B cell (primary cell): Measurements from ENCODE around the gene MYH14. TPM values are rescaled to one million over a fixed set of nuclear protein-coding genes. Genes with fewer than 3 reads are reported as not detected.

Experiments
- ATAC-seq: fragments of 200-7000 bp; cut with Tn5 transposase; one replicate; pipeline ENCODE4 v1.10.0; 2021; ENCODE audit warnings: low read depth, mild to moderate bottlenecking, moderate number of reproducible peaks, moderate library complexity
- CTCF ChIA-PET: fragments of 350-600 bp; sonication (Branson Sonifier 250); formaldehyde crosslinking; loops from one replicate; lab custom pipeline; 2021; ENCODE audit warnings: antibody characterized with exemption, inconsistent platforms; lab: Charles Lee
- POLR2A ChIA-PET: fragments of 350-600 bp; sonication (Branson Sonifier 250); formaldehyde crosslinking; loops from one replicate; lab custom pipeline; 2021; ENCODE audit warnings: antibody characterized with exemption; lab: Charles Lee
- DNase-seq: peaks from one replicate; pipeline ENCODE4 v3.0.0; 2013
- H2AFZ ChIP-seq: 2 replicates; pipeline ENCODE4 v1.6.1; 2012; ENCODE audit warnings: mild to moderate bottlenecking, low read depth, low read length; ENCODE audit not compliant: insufficient read depth, poor library complexity, severe bottlenecking
- H3K27ac ChIP-seq, 2 donors: 1 replicate in 1 of 2; 2 replicates in 1 of 2; pipeline ENCODE4 v1.5.1; 2012 to 2013; ENCODE audit warnings: low read length in 2 of 2, mild to moderate bottlenecking in 2 of 2, moderate library complexity in 1 of 2
- H3K27me3 ChIP-seq, 4 experiments: fragments of 200-600 bp in 1 of 4; sonication (generic) in 1 of 4; replicated peaks in 1 of 4; 1 replicate in 2 of 4; 2 replicates in 2 of 4; pipeline versions ENCODE4 v1.6.1 to v1.7.0; 2013 to 2016; ENCODE audit warnings: low read length in 3 of 4, mild to moderate bottlenecking in 2 of 4, mixed read lengths in 1 of 4, moderate library complexity in 1 of 4; ENCODE audit not compliant: insufficient read depth in 4 of 4, control insufficient read depth in 3 of 4; ENCODE audit errors: control extremely low read depth in 1 of 4
- H3K36me3 ChIP-seq, 2 experiments: replicated peaks in 1 of 2; 1 replicate in 1 of 2; 2 replicates in 1 of 2; pipeline versions ENCODE4 v1.6.1 to v1.7.1; 2013; ENCODE audit warnings: low read length in 1 of 2; ENCODE audit not compliant: insufficient read depth in 2 of 2, control insufficient read depth in 1 of 2; ENCODE audit errors: control extremely low read depth in 1 of 2, extremely low read depth in 1 of 2
- H3K4me1 ChIP-seq, 2 donors: fragments of 200-600 bp in 1 of 2; sonication (generic) in 1 of 2; 1 replicate in 1 of 2; 2 replicates in 1 of 2; pipeline versions ENCODE4 v1.5.1 to v1.6.1; 2013 to 2017; ENCODE audit warnings: low read length in 2 of 2; ENCODE audit not compliant: control insufficient read depth in 2 of 2, insufficient read depth in 2 of 2
- H3K4me2 ChIP-seq: replicated peaks from 2 replicates; pipeline ENCODE3; 2012; ENCODE audit warnings: mild to moderate bottlenecking, low read depth, low read length; ENCODE audit not compliant: poor library complexity, severe bottlenecking
- H3K4me3 ChIP-seq, 5 experiments: fragments of 200-600 bp in 1 of 5; sonication (generic) in 1 of 5; 1 replicate in 3 of 5; 2 replicates in 2 of 5; pipeline versions ENCODE4 v1.5.1 to v1.7.0; 2011 to 2016; ENCODE audit warnings: low read length in 4 of 5, mild to moderate bottlenecking in 4 of 5, low read depth in 2 of 5, control low read depth in 1 of 5, moderate library complexity in 1 of 5; ENCODE audit not compliant: insufficient read depth in 1 of 5; ENCODE audit errors: control extremely low read depth in 1 of 5, extremely low read depth in 1 of 5
- H3K79me2 ChIP-seq: fragments of 200-600 bp; sonication (generic); one replicate; pipeline ENCODE4 v1.6.0; 2016; ENCODE audit warnings: low read length; ENCODE audit not compliant: control insufficient read depth, insufficient read depth
- H3K9ac ChIP-seq: fragments of 200-600 bp; sonication (generic); 2 replicates; pipeline ENCODE4 v1.6.1; 2017; ENCODE audit warnings: mild to moderate bottlenecking, low read length, moderate library complexity
- H3K9me3 ChIP-seq, 3 donors: one replicate each; pipeline versions ENCODE4 v1.6.1 to v1.7.1; 2013; ENCODE audit warnings: low read length in 2 of 3; ENCODE audit not compliant: control insufficient read depth in 2 of 3, insufficient read depth in 1 of 3; ENCODE audit errors: control extremely low read depth in 1 of 3
- H4K20me1 ChIP-seq: 2 replicates; pipeline ENCODE4 v1.6.0; 2012; ENCODE audit warnings: mild to moderate bottlenecking, low read length; ENCODE audit not compliant: insufficient read depth, control insufficient read depth, poor library complexity, severe bottlenecking
- H3K27ac Mint-ChIP-seq: one replicate; pipeline ENCODE4 v1.8.0; 2021; ENCODE audit warnings: mixed read lengths
- H3K27me3 Mint-ChIP-seq: one replicate; pipeline ENCODE4 v1.8.0; 2021; ENCODE audit warnings: mixed read lengths
- H3K4me1 Mint-ChIP-seq: one replicate; pipeline ENCODE4 v1.8.0; 2021; ENCODE audit warnings: mixed read lengths
- H3K4me3 Mint-ChIP-seq: one replicate; pipeline ENCODE4 v1.8.0; 2021; ENCODE audit warnings: mixed read lengths
- H3K9me3 Mint-ChIP-seq: one replicate; pipeline ENCODE4 v1.8.0; 2022; ENCODE audit warnings: mixed read lengths; ENCODE audit not compliant: insufficient read depth
- EZH2 ChIP-seq: IDR thresholded peaks from 2 replicates; pipeline ENCODE4 v1.6.1; 2012; ENCODE audit warnings: borderline replicate concordance, low read depth, mild to moderate bottlenecking, moderate library complexity, low read length; ENCODE audit not compliant: insufficient read depth, poor library complexity, severe bottlenecking
- WGBS: methylation state at CpG from one replicate; pipeline ENCODE4 v1.1.5; 2013; ENCODE audit warnings: missing lambda C conversion rate; ENCODE audit not compliant: insufficient coverage; 5-methylcytosine and 5-hydroxymethylcytosine counted together
- intact Hi-C: fragments of 100-400 bp; cut with micrococcal nuclease; formaldehyde crosslinking; loops from one replicate; pipeline ENCODE4 v1.10.0; 2022
- polyA plus RNA-seq: library from polyadenylated mRNA; depleted of rRNA; stranded (reverse); fragments of >200 nt; gene quantifications from 2 replicates; pipeline ENCODE4 v1.2.3, GENCODE V29; 2012
- total RNA-seq, 2 donors: library from RNA; stranded (reverse); fragments of 120-200 nt in 1 of 2; gene quantifications; 1 replicate in 1 of 2; 2 replicates in 1 of 2; pipeline versions ENCODE4 v1.2.3 to v1.2.4, GENCODE V29; 2013 to 2022
- TF ChIP-seq, protein P1 (sequence below): fragments of 200-600 bp; IDR thresholded peaks from one replicate; pipeline ENCODE4 v1.8.0; 2022; ENCODE audit warnings: antibody characterized with exemption, mild to moderate bottlenecking

MYH14 gene
- total and polyA plus RNA-seq, 2 donors (not counting 1 experiment from before 2014, with no cell fraction given) = not detected

DNA sequence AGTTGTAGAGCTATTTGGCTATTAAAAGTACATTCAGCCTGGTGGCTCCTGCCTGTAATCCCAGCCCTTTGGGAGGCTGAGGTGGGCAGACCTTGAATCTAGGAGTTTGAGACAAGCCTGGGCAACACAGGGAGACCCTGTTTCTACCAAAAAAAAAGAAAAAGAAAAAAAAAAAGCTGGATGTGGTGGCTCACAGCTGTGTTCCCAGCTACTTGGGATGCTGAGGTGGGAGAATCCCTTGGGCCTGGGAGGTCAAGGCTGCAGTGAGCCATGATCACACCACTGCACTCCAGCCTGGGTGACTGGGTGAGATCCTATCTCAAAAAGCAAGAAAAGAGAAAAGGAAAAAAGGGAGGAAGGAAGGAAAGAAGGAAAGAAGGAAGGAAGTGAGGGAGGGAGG is 30.7 kb upstream of the MYH14 start:
- H3K4me3 Mint-ChIP-seq = no peak overlapping the region

DNA sequence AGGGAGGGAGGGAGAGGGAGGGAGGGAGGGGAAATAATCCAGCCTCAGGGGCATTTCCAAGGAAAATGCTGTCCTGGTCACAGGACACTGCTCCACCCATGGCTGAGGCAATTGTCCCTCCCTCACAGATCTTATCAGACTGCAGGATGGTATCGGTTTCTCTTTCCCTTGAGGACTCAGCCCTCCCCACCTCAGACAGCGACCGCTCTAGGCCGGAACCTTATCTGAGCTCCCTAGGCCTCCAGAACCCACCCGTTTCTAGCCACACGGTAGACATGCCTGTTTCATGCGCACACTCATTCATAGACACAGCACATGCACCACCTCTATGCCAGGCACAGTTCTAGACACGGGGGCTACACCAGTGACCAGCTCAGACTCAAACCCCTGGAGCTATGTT is 30.3 kb upstream of the MYH14 start:
- H3K79me2 ChIP-seq = no peaks in the 10 kb centered on the region
- no peak overlapping the region for H3K9ac ChIP-seq
- peaks cover 0 to 6% (median 0%) of the 10 kb centered on the region in 4 experiments for H3K27me3 ChIP-seq
- WGBS = 76% methylated on average over 7 of the region's 8 CpGs
- H3K27ac Mint-ChIP-seq = no peak overlapping the region
- no peak overlapping the region for H2AFZ ChIP-seq
- H3K4me1 ChIP-seq = no peaks in the 10 kb centered on the region
- ChIA-PET CTCF (no interaction called here), POLR2A (no interaction called here)
- peaks cover 0 to 15% (median 0%) of the 10 kb centered on the region in 3 donors for H3K9me3 ChIP-seq
- peaks cover 8% of the 10 kb centered on the region for H3K9me3 Mint-ChIP-seq
- DNase-seq = no peak
- no peak for TF ChIP-seq EZH2
- TF ChIP-seq, protein P1, sequence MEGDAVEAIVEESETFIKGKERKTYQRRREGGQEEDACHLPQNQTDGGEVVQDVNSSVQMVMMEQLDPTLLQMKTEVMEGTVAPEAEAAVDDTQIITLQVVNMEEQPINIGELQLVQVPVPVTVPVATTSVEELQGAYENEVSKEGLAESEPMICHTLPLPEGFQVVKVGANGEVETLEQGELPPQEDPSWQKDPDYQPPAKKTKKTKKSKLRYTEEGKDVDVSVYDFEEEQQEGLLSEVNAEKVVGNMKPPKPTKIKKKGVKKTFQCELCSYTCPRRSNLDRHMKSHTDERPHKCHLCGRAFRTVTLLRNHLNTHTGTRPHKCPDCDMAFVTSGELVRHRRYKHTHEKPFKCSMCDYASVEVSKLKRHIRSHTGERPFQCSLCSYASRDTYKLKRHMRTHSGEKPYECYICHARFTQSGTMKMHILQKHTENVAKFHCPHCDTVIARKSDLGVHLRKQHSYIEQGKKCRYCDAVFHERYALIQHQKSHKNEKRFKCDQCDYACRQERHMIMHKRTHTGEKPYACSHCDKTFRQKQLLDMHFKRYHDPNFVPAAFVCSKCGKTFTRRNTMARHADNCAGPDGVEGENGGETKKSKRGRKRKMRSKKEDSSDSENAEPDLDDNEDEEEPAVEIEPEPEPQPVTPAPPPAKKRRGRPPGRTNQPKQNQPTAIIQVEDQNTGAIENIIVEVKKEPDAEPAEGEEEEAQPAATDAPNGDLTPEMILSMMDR = no peak
- no peak overlapping the region for H3K4me2 ChIP-seq
- no peaks in the 10 kb centered on the region for H3K4me1 Mint-ChIP-seq
- H3K27me3 Mint-ChIP-seq = peaks cover 19% of the 10 kb centered on the region
- no peaks in the 10 kb centered on the region for H3K36me3 ChIP-seq
- no peak overlapping the region for H3K4me3 ChIP-seq
- intact Hi-C loops = no loop called here
- H4K20me1 ChIP-seq = no peaks in the 10 kb centered on the region
- no peak overlapping the region for H3K4me3 Mint-ChIP-seq
- no peak overlapping the region for H3K27ac ChIP-seq
- no peak for ATAC-seq

More for the DNA sequence above, 30.7 kb upstream of the MYH14 start:
- H3K4me2 ChIP-seq = no peak overlapping the region
- TF ChIP-seq, protein P1 = no peak
- no peak for TF ChIP-seq EZH2
- Mint-ChIP-seq H3K9me3 (peaks cover 8% of the 10 kb centered on the region), H3K27me3 (peaks cover 19% of the 10 kb centered on the region), H3K27ac (no peak overlapping the region), H3K4me1 (no peaks in the 10 kb centered on the region)
- H3K36me3 ChIP-seq = no peaks in the 10 kb centered on the region
- H3K27me3 ChIP-seq = peaks cover 0 to 6% (median 0%) of the 10 kb centered on the region in 4 experiments
- no peak overlapping the region for H3K4me3 ChIP-seq
- H3K4me1 ChIP-seq = no peaks in the 10 kb centered on the region
- ATAC-seq (no peak), DNase-seq (no peak)
- ChIA-PET POLR2A (no interaction called here), CTCF (interaction anchor here (1.0 kb wide), 1 partner anchor 80 kb away, joined by 3 read pairs; no protein-coding TSS in a partner anchor)
- no peaks in the 10 kb centered on the region for H4K20me1 ChIP-seq
- H2AFZ ChIP-seq = no peak overlapping the region
- H3K9me3 ChIP-seq = peaks cover 0 to 15% (median 0%) of the 10 kb centered on the region in 3 donors
- H3K9ac ChIP-seq = no peak overlapping the region
- no peaks in the 10 kb centered on the region for H3K79me2 ChIP-seq
- H3K27ac ChIP-seq = no peak overlapping the region
- intact Hi-C loops = no loop called here
